ENCODE results near the gene FAM3A. TPM values are rescaled to one million over a fixed set of nuclear protein-coding genes. Genes with fewer than 3 reads are reported as not detected.

The FAM3A gene
- polyA plus RNA-seq, 1 donor from 2014 or later = 19.5 TPM

DNA sequence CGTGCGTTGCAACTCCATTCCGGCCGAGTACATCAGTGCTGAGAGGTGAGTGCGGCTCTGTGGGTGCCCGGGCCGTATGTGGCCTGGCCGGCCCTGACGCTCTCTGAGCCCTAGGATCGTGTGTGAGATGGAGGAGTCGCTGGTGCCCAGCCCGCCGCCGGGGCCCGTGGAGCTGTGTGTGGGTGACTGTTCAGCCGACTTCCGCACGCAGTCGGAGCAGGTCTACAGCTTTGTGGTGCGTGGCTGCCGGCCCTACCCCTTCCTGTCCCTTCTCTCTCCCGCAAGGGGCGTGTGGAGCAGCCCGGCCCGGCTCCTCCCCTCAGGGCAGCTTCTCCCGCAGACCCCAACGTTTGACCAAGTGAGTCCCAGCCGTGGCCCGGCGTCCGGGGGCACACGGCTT, 50.0 kb downstream of the FAM3A start:
- Histone ChIP-seq H3K9ac (ENCODE audit: low read length) (no peak overlapping the region), H2AFZ (ENCODE audit: low read depth, low read length) (no peak overlapping the region), H3K4me2 (ENCODE audit: low read length) (no peak overlapping the region), H3K9me3 (ENCODE audit: low read length) (no peaks in the 10 kb centered on the region), H3K9me2 (ENCODE audit: insufficient read depth, low read length) (no peaks in the 10 kb centered on the region), H3K27me3 (ENCODE audit: insufficient read depth, low read depth, low read length) (no peaks in the 10 kb centered on the region), H3K79me2 (replicated peaks; ENCODE audit: insufficient read depth, low read length) (no peaks in the 10 kb centered on the region), H3K36me3 (ENCODE audit: insufficient read depth, low read length) (no peaks in the 10 kb centered on the region), H3K4me3 (ENCODE audit: low read length) (no peak overlapping the region), H4K20me1 (ENCODE audit: insufficient read depth) (no peaks in the 10 kb centered on the region), H3F3A (ENCODE audit: insufficient read depth, low read length, poor library complexity, severe bottlenecking) (no peaks in the 10 kb centered on the region), H3K27ac (ENCODE audit: low read length) (no peak overlapping the region)
- no peak for TF ChIP-seq MXI1 (conservative IDR thresholded peaks at IDR 0.05; ENCODE audit: poor library complexity, severe bottlenecking)
- TF ChIP-seq, protein P1, sequence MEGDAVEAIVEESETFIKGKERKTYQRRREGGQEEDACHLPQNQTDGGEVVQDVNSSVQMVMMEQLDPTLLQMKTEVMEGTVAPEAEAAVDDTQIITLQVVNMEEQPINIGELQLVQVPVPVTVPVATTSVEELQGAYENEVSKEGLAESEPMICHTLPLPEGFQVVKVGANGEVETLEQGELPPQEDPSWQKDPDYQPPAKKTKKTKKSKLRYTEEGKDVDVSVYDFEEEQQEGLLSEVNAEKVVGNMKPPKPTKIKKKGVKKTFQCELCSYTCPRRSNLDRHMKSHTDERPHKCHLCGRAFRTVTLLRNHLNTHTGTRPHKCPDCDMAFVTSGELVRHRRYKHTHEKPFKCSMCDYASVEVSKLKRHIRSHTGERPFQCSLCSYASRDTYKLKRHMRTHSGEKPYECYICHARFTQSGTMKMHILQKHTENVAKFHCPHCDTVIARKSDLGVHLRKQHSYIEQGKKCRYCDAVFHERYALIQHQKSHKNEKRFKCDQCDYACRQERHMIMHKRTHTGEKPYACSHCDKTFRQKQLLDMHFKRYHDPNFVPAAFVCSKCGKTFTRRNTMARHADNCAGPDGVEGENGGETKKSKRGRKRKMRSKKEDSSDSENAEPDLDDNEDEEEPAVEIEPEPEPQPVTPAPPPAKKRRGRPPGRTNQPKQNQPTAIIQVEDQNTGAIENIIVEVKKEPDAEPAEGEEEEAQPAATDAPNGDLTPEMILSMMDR (IDR thresholded peaks at IDR 0.05; ENCODE audit: poor library complexity, severe bottlenecking) = no peak
- no peak for TF ChIP-seq EP300 (conservative IDR thresholded peaks at IDR 0.05; ENCODE audit: poor library complexity, severe bottlenecking)
- TF ChIP-seq POLR2AphosphoS5 (IDR thresholded peaks at IDR 0.05) = no peak
- no peak for TF ChIP-seq EZH2 (IDR thresholded peaks at IDR 0.05; ENCODE audit: borderline replicate concordance, insufficient read depth, low read length, poor library complexity, severe bottlenecking)
- TF ChIP-seq SMC3 (conservative IDR thresholded peaks at IDR 0.05; ENCODE audit: poor library complexity) = no peak
- TF ChIP-seq, protein P2, sequence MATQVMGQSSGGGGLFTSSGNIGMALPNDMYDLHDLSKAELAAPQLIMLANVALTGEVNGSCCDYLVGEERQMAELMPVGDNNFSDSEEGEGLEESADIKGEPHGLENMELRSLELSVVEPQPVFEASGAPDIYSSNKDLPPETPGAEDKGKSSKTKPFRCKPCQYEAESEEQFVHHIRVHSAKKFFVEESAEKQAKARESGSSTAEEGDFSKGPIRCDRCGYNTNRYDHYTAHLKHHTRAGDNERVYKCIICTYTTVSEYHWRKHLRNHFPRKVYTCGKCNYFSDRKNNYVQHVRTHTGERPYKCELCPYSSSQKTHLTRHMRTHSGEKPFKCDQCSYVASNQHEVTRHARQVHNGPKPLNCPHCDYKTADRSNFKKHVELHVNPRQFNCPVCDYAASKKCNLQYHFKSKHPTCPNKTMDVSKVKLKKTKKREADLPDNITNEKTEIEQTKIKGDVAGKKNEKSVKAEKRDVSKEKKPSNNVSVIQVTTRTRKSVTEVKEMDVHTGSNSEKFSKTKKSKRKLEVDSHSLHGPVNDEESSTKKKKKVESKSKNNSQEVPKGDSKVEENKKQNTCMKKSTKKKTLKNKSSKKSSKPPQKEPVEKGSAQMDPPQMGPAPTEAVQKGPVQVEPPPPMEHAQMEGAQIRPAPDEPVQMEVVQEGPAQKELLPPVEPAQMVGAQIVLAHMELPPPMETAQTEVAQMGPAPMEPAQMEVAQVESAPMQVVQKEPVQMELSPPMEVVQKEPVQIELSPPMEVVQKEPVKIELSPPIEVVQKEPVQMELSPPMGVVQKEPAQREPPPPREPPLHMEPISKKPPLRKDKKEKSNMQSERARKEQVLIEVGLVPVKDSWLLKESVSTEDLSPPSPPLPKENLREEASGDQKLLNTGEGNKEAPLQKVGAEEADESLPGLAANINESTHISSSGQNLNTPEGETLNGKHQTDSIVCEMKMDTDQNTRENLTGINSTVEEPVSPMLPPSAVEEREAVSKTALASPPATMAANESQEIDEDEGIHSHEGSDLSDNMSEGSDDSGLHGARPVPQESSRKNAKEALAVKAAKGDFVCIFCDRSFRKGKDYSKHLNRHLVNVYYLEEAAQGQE (IDR thresholded peaks at IDR 0.05; ENCODE audit: borderline replicate concordance) = no peak
- TF ChIP-seq RAD21 (conservative IDR thresholded peaks at IDR 0.05) = no peak
- no peak for TF ChIP-seq TAF1 (IDR thresholded peaks at IDR 0.05; ENCODE audit: low read depth)

DNA sequence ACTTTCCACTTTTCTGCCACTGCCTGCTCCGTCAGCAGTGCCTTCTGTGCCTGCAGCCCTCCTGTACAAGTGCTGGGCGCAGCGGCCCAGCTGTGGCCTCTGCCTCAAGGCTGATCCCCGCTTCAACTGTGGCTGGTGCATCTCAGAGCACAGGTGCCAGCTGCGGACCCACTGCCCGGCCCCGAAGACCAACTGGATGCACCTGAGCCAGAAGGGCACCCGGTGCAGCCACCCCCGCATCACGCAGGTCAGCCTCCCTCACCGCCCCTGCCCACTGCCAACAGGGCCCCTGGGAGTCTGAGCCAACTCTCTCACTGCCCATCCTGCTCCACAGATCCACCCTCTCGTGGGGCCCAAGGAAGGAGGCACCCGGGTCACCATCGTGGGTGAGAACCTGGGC, 50.4 kb downstream of the FAM3A start:
- Histone ChIP-seq H3K36me3 (ENCODE audit: insufficient read depth, low read length) (no peaks in the 10 kb centered on the region), H3K79me2 (replicated peaks; ENCODE audit: insufficient read depth, low read length) (peaks cover 3% of the 10 kb centered on the region), H2AFZ (ENCODE audit: low read depth, low read length) (no peak overlapping the region), H3K4me3 (ENCODE audit: low read length) (no peak overlapping the region), H3K4me2 (ENCODE audit: low read length) (no peak overlapping the region), H3K9ac (ENCODE audit: low read length) (no peak overlapping the region), H3F3A (ENCODE audit: insufficient read depth, low read length, poor library complexity, severe bottlenecking) (no peaks in the 10 kb centered on the region), H3K9me3 (ENCODE audit: low read length) (no peaks in the 10 kb centered on the region), H4K20me1 (ENCODE audit: insufficient read depth) (no peaks in the 10 kb centered on the region), H3K27me3 (ENCODE audit: insufficient read depth, low read depth, low read length) (no peaks in the 10 kb centered on the region), H3K9me2 (ENCODE audit: insufficient read depth, low read length) (no peaks in the 10 kb centered on the region), H3K27ac (ENCODE audit: low read length) (no peak overlapping the region)
- TF ChIP-seq POLR2AphosphoS5 (IDR thresholded peaks at IDR 0.05) = no peak
- TF ChIP-seq EP300 (conservative IDR thresholded peaks at IDR 0.05; ENCODE audit: poor library complexity, severe bottlenecking) = no peak
- TF ChIP-seq, protein P2 (IDR thresholded peaks at IDR 0.05; ENCODE audit: borderline replicate concordance) = no peak
- TF ChIP-seq, protein P1 (IDR thresholded peaks at IDR 0.05; ENCODE audit: poor library complexity, severe bottlenecking) = no peak
- no peak for TF ChIP-seq RAD21 (conservative IDR thresholded peaks at IDR 0.05)
- TF ChIP-seq EZH2 (IDR thresholded peaks at IDR 0.05; ENCODE audit: borderline replicate concordance, insufficient read depth, low read length, poor library complexity, severe bottlenecking) = no peak
- TF ChIP-seq SMC3 (conservative IDR thresholded peaks at IDR 0.05; ENCODE audit: poor library complexity) = no peak
- TF ChIP-seq MXI1 (conservative IDR thresholded peaks at IDR 0.05; ENCODE audit: poor library complexity, severe bottlenecking) = no peak
- TF ChIP-seq TAF1 (IDR thresholded peaks at IDR 0.05; ENCODE audit: low read depth) = no peak

All from neural cell (in vitro differentiated cells).